Astrocyte (in vitro differentiated cells and primary cell): Measurements from ENCODE around the gene TULP4. TPM values are rescaled to one million over a fixed set of nuclear protein-coding genes. Genes with fewer than 3 reads are reported as not detected.

Source experiments
- DNase-seq: peaks from one replicate; pipeline ENCODE4 v3.0.0-alpha.2; 2010; ENCODE audit warnings: low read depth
- FAIRE-seq: peaks from 2 replicates; lab custom pipeline; 2011; peaks lifted over from hg19 to GRCh38; lab: Jason Lieb, UNC
- H2AFZ ChIP-seq: 2 replicates; pipeline ENCODE4 v1.6.0; 2012; ENCODE audit warnings: low read depth, low read length, inconsistent platforms
- H3K27ac ChIP-seq: 2 replicates; pipeline ENCODE4 v1.5.1; 2011; ENCODE audit warnings: low read depth, low read length, inconsistent platforms
- H3K27me3 ChIP-seq: 2 replicates; pipeline ENCODE4 v1.6.0; 2011; ENCODE audit warnings: low read length, inconsistent platforms; ENCODE audit not compliant: insufficient read depth
- H3K36me3 ChIP-seq: 2 replicates; pipeline ENCODE4 v1.5.1; 2011; ENCODE audit warnings: low read length, inconsistent platforms; ENCODE audit not compliant: insufficient read depth
- H3K4me1 ChIP-seq: 2 replicates; pipeline ENCODE4 v1.5.1; 2011; ENCODE audit warnings: low read length, inconsistent platforms; ENCODE audit not compliant: insufficient read depth
- H3K4me2 ChIP-seq: 2 replicates; pipeline ENCODE4 v1.6.0; 2012; ENCODE audit warnings: low read length, inconsistent platforms
- H3K4me3 ChIP-seq: 2 replicates; pipeline ENCODE4 v1.5.1; 2011; ENCODE audit warnings: low read depth, mild to moderate bottlenecking, low read length, inconsistent platforms; ENCODE audit not compliant: insufficient read depth
- H3K79me2 ChIP-seq: 2 replicates; pipeline ENCODE4 v1.6.0; 2012; ENCODE audit warnings: mild to moderate bottlenecking, low read length, inconsistent platforms; ENCODE audit not compliant: insufficient read depth
- H3K9ac ChIP-seq: 2 replicates; pipeline ENCODE4 v1.6.0; 2012; ENCODE audit warnings: mild to moderate bottlenecking, low read length, inconsistent platforms
- H3K9me3 ChIP-seq: 2 replicates; pipeline ENCODE4 v1.5.1; 2012; ENCODE audit warnings: low read depth, mild to moderate bottlenecking, low read length, inconsistent platforms; ENCODE audit not compliant: insufficient read depth
- H4K20me1 ChIP-seq: 2 replicates; pipeline ENCODE4 v1.6.0; 2012; ENCODE audit warnings: low read length, inconsistent platforms; ENCODE audit not compliant: insufficient read depth
- H3K27ac Mint-ChIP-seq: one replicate; pipeline ENCODE4 v1.8.0; 2021; ENCODE audit warnings: mild to moderate bottlenecking, mixed read lengths; ENCODE audit not compliant: unreplicated experiment
- H3K27me3 Mint-ChIP-seq: one replicate; pipeline ENCODE4 v1.8.0; 2021; ENCODE audit warnings: low read depth, mixed read lengths; ENCODE audit not compliant: unreplicated experiment
- H3K36me3 Mint-ChIP-seq: one replicate; pipeline ENCODE4 v1.8.0; 2021; ENCODE audit warnings: low read depth, mixed read lengths; ENCODE audit not compliant: unreplicated experiment
- H3K4me1 Mint-ChIP-seq: one replicate; pipeline ENCODE4 v1.8.0; 2021; ENCODE audit warnings: low read depth, mixed read lengths; ENCODE audit not compliant: unreplicated experiment
- H3K4me3 Mint-ChIP-seq: one replicate; pipeline ENCODE4 v1.8.0; 2021; ENCODE audit warnings: mild to moderate bottlenecking, moderate library complexity, mixed read lengths; ENCODE audit not compliant: unreplicated experiment
- H3K9me3 Mint-ChIP-seq: one replicate; pipeline ENCODE4 v1.8.0; 2021; ENCODE audit warnings: mild to moderate bottlenecking, mixed read lengths; ENCODE audit not compliant: unreplicated experiment
- EZH2 ChIP-seq: IDR thresholded peaks from 2 replicates; pipeline ENCODE4 v1.6.1; 2012; ENCODE audit warnings: mild to moderate bottlenecking, low read length, inconsistent platforms; ENCODE audit not compliant: insufficient read depth
- total RNA-seq: library from RNA; stranded (reverse); gene quantifications from 2 replicates; pipeline ENCODE4 v1.2.1, GENCODE V29; 2021
- TF ChIP-seq, protein P1 (sequence below): IDR thresholded peaks from 2 replicates; pipeline ENCODE4 v1.5.1; 2011; ENCODE audit warnings: low read depth, mild to moderate bottlenecking, inconsistent platforms, low read length, moderate library complexity; ENCODE audit not compliant: insufficient read depth

The TULP4 gene
- total RNA-seq, 1 donor from 2014 or later = 91.2 TPM

DNA sequence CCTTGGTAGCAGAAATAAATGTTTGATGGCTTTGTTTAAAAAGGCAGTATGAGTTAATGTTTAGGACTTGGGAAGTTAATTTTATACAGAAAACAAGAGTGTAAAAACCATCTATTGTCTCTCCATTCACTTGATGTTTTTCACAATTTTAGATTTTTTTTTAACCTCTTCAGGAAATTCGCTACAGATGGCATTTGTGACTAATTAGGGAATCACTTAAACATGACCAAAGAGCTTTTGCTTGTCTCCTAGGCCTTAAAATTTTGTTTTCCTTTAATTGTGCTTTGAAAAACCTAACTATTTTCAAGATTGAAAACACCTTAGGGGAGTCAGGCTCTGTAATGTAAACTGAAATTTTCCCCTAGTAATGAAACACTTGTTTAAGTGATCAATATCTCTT is 17.3 kb downstream of the TULP4 start:
- Histone ChIP-seq H3K9ac (no peak overlapping the region), H3K79me2 (peaks cover 60% of the 10 kb centered on the region), H3K4me2 (no peak overlapping the region), H3K27ac (no peak overlapping the region), H4K20me1 (peaks cover 53% of the 10 kb centered on the region), H3K4me1 (no peaks in the 10 kb centered on the region), H3K27me3 (no peaks in the 10 kb centered on the region), H3K9me3 (peaks cover 3% of the 10 kb centered on the region), H2AFZ (no peak overlapping the region), H3K36me3 (no peaks in the 10 kb centered on the region), H3K4me3 (no peak overlapping the region)
- Mint-ChIP-seq H3K36me3 (peaks cover 11% of the 10 kb centered on the region), H3K27ac (no peak overlapping the region), H3K27me3 (no peaks in the 10 kb centered on the region), H3K9me3 (peaks cover 2% of the 10 kb centered on the region), H3K4me3 (no peak overlapping the region), H3K4me1 (peaks cover 3% of the 10 kb centered on the region)
- FAIRE-seq (no peak), DNase-seq (no peak)
- TF ChIP-seq, protein P1, sequence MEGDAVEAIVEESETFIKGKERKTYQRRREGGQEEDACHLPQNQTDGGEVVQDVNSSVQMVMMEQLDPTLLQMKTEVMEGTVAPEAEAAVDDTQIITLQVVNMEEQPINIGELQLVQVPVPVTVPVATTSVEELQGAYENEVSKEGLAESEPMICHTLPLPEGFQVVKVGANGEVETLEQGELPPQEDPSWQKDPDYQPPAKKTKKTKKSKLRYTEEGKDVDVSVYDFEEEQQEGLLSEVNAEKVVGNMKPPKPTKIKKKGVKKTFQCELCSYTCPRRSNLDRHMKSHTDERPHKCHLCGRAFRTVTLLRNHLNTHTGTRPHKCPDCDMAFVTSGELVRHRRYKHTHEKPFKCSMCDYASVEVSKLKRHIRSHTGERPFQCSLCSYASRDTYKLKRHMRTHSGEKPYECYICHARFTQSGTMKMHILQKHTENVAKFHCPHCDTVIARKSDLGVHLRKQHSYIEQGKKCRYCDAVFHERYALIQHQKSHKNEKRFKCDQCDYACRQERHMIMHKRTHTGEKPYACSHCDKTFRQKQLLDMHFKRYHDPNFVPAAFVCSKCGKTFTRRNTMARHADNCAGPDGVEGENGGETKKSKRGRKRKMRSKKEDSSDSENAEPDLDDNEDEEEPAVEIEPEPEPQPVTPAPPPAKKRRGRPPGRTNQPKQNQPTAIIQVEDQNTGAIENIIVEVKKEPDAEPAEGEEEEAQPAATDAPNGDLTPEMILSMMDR = no peak
- no peak for TF ChIP-seq EZH2

DNA sequence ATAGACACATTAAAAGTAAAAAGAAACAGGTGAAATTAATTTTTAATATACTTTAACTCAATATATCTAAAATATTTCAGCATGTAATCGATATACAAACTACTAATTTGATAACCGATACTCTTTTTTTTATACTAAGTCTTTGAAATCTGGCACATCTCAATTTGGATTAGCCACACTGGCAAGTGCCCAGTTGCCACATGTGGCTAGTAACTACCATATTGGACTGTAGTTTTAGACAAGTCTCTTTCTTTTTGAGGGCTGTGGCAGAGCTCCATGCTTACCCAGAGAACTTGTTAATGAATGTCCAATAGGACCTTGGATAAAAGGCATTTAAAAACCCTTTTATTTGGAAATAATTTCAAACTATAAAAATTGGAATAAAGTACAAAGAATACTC is 17.8 kb downstream of the TULP4 start:
- Histone ChIP-seq H3K27me3 (no peaks in the 10 kb centered on the region), H3K36me3 (no peaks in the 10 kb centered on the region), H3K9ac (no peak overlapping the region), H3K27ac (no peak overlapping the region), H4K20me1 (peaks cover 51% of the 10 kb centered on the region), H3K4me2 (no peak overlapping the region), H3K4me1 (no peaks in the 10 kb centered on the region), H3K4me3 (no peak overlapping the region), H2AFZ (no peak overlapping the region), H3K9me3 (peaks cover 3% of the 10 kb centered on the region), H3K79me2 (peaks cover 57% of the 10 kb centered on the region)
- FAIRE-seq = no peak
- TF ChIP-seq, protein P1 = no peak
- TF ChIP-seq EZH2 = no peak
- no peak for DNase-seq
- Mint-ChIP-seq H3K27ac (no peak overlapping the region), H3K4me1 (peaks cover 3% of the 10 kb centered on the region), H3K9me3 (peaks cover 2% of the 10 kb centered on the region), H3K36me3 (peaks cover 11% of the 10 kb centered on the region), H3K27me3 (no peaks in the 10 kb centered on the region), H3K4me3 (no peak overlapping the region)

DNA sequence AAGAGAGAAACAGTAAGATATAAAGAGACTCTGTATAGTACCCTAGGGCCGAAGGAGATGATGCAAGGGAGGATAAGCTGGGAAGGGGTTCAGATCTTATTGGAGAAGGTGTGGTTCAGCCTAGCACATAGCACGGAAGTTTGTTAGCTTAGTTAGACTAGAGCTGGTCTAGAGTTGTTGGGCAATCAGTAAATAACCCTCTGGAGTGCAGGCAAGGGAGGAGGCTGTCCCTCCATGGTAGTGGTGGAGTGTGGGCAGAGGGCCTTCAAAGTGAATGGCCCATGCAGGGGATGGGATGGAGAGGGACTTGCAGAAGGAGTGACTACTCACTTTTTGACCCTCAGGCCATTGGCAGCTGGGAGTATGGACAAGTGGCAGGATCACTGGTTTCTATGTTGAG is 20.0 kb downstream of the TULP4 start:
- H3K27me3 ChIP-seq = no peaks in the 10 kb centered on the region
- H3K36me3 ChIP-seq = no peaks in the 10 kb centered on the region
- H3K4me3 ChIP-seq = no peak overlapping the region
- peaks cover 3% of the 10 kb centered on the region for H3K4me1 Mint-ChIP-seq
- H3K27ac ChIP-seq = no peak overlapping the region
- peaks cover 41% of the 10 kb centered on the region for H3K79me2 ChIP-seq
- FAIRE-seq (no peak), DNase-seq (no peak)
- H3K4me2 ChIP-seq = no peak overlapping the region
- no peak overlapping the region for H3K4me3 Mint-ChIP-seq
- H3K9me3 Mint-ChIP-seq = peaks cover 2% of the 10 kb centered on the region
- peaks cover 3% of the 10 kb centered on the region for H3K9me3 ChIP-seq
- H3K27me3 Mint-ChIP-seq = no peaks in the 10 kb centered on the region
- H2AFZ ChIP-seq = no peak overlapping the region
- no peak overlapping the region for H3K27ac Mint-ChIP-seq
- TF ChIP-seq, protein P1 = no peak
- no peaks in the 10 kb centered on the region for H3K4me1 ChIP-seq
- peaks cover 11% of the 10 kb centered on the region for H3K36me3 Mint-ChIP-seq
- no peak overlapping the region for H3K9ac ChIP-seq
- H4K20me1 ChIP-seq = peaks cover 37% of the 10 kb centered on the region
